ENCODE results near the gene SLC9A3.

SLC9A3 gene

DNA sequence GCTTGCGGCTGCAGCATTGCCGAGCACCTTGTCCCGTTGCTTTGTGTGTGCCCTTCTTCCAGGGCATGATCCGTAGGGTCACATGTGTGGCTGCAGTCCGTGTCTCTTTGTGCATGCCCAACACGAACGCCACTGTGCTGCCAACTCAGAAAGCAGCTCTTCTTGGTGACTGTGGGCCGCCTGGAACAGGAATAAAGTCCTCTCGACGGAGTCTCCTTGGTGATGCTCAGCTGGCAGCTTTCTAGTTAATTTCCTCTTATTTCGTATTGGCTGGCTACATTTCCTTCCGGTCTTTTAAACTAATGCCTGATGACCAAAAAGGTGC lies 75.5 kb downstream of the SLC9A3 start:
- TF ChIP-seq, protein P1, sequence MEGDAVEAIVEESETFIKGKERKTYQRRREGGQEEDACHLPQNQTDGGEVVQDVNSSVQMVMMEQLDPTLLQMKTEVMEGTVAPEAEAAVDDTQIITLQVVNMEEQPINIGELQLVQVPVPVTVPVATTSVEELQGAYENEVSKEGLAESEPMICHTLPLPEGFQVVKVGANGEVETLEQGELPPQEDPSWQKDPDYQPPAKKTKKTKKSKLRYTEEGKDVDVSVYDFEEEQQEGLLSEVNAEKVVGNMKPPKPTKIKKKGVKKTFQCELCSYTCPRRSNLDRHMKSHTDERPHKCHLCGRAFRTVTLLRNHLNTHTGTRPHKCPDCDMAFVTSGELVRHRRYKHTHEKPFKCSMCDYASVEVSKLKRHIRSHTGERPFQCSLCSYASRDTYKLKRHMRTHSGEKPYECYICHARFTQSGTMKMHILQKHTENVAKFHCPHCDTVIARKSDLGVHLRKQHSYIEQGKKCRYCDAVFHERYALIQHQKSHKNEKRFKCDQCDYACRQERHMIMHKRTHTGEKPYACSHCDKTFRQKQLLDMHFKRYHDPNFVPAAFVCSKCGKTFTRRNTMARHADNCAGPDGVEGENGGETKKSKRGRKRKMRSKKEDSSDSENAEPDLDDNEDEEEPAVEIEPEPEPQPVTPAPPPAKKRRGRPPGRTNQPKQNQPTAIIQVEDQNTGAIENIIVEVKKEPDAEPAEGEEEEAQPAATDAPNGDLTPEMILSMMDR (IDR thresholded peaks at IDR 0.05): no peak
- no peak for TF ChIP-seq ZFX (IDR thresholded peaks at IDR 0.05; ENCODE audit: borderline replicate concordance)
- H3K27ac ChIP-seq: no peak overlapping the region

DNA sequence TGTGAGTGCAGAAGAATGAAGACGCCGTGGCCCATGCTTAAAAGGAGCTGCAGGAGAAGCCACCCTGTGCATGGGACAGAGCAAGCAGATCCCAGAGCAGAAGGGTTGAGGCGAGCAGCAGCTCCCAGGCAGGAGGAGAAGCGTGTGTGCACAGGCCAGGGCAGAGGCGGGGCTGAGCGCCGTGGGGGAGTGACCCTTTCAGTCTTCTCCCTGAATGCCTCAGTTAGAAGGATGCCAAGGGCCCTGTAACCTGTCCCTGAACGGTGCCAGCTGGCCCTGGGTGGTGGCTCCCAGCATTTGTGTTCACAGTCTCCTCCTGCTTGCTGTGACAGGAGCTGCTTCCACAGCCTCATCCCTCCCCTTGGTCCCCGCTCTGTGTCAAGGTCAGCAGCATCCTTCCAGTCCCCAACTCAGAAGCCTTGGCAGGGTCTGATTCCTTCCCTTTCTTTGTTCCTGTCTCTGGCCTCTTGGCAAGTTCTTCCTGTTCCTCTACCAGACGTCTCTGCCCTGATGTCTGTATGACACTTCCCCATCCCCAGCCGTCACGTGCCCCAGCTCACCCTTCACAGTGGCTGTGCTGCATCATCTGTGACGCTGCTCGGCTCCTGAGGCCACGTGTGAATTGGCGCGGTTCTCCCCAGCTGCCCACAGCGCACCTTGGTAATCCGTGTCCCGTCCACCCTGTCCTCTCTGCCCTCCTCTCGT lies 76.0 kb downstream of the SLC9A3 start:
- TF ChIP-seq, protein P1 (IDR thresholded peaks at IDR 0.05): no peak
- TF ChIP-seq ZFX (IDR thresholded peaks at IDR 0.05; ENCODE audit: borderline replicate concordance): no peak
- no peak overlapping the region for H3K27ac ChIP-seq

DNA sequence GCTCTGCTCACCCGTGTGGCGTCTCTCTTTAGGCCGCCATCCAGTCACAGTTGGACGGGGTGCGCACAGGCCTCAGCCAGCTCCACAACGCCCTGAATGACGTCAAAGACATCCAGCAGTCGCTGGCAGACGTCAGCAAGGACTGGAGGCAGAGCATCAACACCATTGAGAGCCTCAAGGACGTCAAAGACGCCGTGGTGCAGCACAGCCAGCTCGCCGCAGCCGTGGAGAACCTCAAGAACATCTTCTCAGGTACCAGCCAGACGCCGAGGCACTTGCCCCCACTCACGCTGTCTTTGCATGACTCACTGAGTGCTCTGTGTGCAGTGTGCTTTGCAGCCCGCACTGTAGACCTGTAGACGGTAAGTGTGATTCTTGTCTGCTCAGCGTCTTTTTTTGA lies 76.7 kb downstream of the SLC9A3 start:
- TF ChIP-seq ZFX (IDR thresholded peaks at IDR 0.05; ENCODE audit: borderline replicate concordance): no peak
- TF ChIP-seq, protein P1 (IDR thresholded peaks at IDR 0.05): no peak
- no peak overlapping the region for H3K27ac ChIP-seq

DNA sequence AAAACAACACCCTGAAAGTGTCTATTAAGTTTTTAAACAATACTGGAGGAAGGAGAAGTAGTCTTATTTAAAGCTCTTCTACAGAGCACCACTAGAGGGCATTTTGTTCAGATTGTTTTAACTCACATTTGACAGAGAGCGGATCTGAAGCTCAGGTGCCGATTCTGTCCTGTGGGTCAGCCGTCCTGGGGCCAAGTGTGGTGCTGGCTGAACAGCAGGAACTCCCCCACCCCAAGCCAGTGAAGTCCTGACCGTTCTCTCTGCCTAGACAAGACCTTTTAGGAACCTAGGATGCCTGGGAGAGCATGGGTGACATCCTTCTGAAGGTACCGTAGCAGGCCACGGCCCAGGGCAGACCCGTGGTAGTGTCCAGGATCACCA lies 77.4 kb downstream of the SLC9A3 start:
- no peak overlapping the region for H3K27ac ChIP-seq
- TF ChIP-seq, protein P1 (IDR thresholded peaks at IDR 0.05): peak; percentile 76
- TF ChIP-seq ZFX (IDR thresholded peaks at IDR 0.05; ENCODE audit: borderline replicate concordance): no peak

DNA sequence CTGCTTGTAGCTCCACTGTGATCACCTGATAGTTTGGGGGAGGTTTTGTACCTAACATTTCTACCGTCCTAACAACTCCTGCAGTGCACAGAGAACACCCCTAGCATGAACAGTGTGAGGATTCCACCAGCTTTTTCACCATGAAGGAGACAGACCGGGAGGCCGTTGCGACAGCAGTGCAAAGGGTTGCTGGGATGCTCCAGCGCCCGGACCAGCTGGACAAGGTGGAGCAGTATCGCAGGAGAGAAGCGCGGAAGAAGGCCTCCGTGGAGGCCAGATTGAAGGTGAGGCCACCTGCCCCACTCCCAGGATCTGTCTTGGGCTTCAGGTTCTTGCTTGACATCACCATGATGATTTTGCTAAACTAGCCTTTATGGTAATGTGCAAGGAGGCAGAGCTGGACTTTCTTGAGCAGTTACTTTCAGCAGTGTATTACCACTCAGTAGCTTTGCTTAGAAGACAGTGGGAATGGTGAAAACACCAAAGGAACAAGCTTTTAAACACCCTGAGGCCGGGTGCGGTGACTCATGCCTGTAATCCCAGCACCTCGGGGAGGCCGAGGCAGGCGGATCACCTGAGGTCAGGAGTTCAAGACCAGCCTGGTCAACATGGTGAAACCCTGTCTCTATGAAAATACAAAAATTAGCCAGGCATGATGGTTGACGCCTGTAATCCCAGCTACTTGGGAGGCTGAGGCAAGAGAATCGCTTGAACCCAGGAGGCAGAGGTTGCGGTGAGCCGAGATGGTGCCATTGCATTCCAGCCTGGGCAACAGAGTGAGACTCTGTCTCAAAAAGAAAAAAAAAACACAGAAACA lies 78.0 kb downstream of the SLC9A3 start:
- TF ChIP-seq, protein P1 (IDR thresholded peaks at IDR 0.05): no peak
- TF ChIP-seq ZFX (IDR thresholded peaks at IDR 0.05; ENCODE audit: borderline replicate concordance): no peak
- H3K27ac ChIP-seq: no peak overlapping the region

DNA sequence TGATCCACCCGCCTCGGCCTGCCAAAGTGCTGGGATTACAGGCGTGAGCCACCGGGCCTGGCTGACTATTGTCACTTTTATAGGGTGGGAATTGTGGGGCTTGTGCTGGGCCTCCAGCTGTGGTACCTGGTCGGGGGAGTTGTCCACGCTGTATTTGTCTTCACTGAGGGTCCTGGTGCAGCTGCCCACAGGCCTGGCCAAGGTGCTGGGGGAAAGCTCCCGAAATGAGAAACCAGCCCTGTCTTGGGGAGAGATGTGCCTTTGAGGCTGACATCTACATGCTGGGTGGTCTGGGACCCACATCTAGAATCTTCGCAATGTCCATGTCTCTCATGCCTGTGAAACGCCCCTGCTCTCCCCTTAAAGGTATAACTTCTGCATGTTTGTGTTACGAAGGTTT lies 78.7 kb downstream of the SLC9A3 start:
- no peak for TF ChIP-seq ZFX (IDR thresholded peaks at IDR 0.05; ENCODE audit: borderline replicate concordance)
- TF ChIP-seq, protein P1 (IDR thresholded peaks at IDR 0.05): no peak
- no peak overlapping the region for H3K27ac ChIP-seq

DNA sequence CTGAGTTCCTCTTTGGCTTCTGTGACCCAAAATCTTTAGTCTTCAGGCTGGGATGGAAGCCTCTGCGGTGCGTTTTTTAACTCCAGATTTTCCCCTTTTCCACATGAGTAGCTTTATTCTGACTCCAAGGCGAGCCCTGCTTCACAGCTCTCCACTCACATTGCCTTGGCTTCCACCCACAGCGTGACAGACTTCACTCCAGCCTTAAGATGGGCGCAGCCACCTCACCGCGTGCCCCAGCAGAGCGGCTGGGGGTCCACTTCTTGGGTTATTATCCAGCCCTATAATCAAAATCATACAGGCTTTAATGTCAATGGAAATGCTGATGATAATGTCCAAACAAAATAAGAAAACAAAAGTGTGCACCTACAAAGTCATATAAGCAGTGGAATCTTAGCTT lies 80.0 kb downstream of the SLC9A3 start:
- TF ChIP-seq ZFX (IDR thresholded peaks at IDR 0.05; ENCODE audit: borderline replicate concordance): no peak
- TF ChIP-seq, protein P1 (IDR thresholded peaks at IDR 0.05): no peak
- no peak overlapping the region for H3K27ac ChIP-seq

All from 22Rv1 (cell line).